ENCODE measurements around the gene DNAL1.

The DNAL1 gene

DNA sequence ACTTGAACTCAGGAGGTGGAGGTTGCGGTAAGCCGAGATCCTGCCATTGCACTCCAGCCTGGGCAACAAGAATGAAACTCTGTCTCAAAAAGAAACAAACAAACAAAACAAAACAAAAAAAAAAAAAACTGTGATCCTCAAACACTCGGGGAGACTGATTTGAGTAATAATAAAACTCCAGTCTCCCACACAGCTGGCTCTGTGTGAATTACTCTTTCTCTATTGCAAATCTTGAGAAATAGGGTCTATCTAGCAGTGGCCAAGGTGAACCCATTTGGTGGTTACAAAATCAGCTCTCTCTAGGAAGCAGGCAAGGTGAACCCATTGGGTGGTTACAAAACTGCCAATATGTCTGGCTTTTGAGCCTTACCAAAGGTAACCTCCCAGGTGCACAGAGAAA, 38.5 kb upstream of the DNAL1 start:
- H3K4me1 ChIP-seq (ENCODE audit: insufficient read depth, low read length, severe bottlenecking) = no peaks in the 10 kb centered on the region

GRCh38 chr14:73607241-73607640, 37.5 kb upstream of the DNAL1 start:
- Histone ChIP-seq H3F3A (ENCODE audit: insufficient read depth, low read length) (no peaks in the 10 kb centered on the region), H3K79me2 (ENCODE audit: insufficient read depth, low read length) (no peaks in the 10 kb centered on the region), H3K36me3 (ENCODE audit: insufficient read depth, low read length) (no peaks in the 10 kb centered on the region; the same call in 1 of the 2 replicates), H3K9ac (ENCODE audit: low read length) (no peak overlapping the region), H3K27me3 (ENCODE audit: insufficient read depth, low read length) (peaks cover 22% of the 10 kb centered on the region; the same call in 1 of the 2 replicates), H2AFZ (ENCODE audit: low read length) (no peak overlapping the region), H3K27ac (ENCODE audit: low read depth, low read length, poor library complexity, severe bottlenecking) (no peak overlapping the region), H3K4me1 (ENCODE audit: insufficient read depth, low read length, severe bottlenecking) (peaks cover 2% of the 10 kb centered on the region), H3K4me2 (ENCODE audit: low read length) (no peak overlapping the region), H4K20me1 (ENCODE audit: insufficient read depth, low read length) (no peaks in the 10 kb centered on the region), H3K9me3 (ENCODE audit: low read length) (peaks cover 7% of the 10 kb centered on the region; the same call in 1 of the 2 replicates), H3K9me2 (ENCODE audit: low read depth, low read length) (no peaks in the 10 kb centered on the region), H3K4me3 (ENCODE audit: low read depth, low read length, poor library complexity, severe bottlenecking) (no peak overlapping the region)
- TF ChIP-seq CTCF (IDR thresholded peaks at IDR 0.05; ENCODE audit: low read length) (no peak), EZH2 (IDR thresholded peaks at IDR 0.05; ENCODE audit: borderline replicate concordance, low read length) (no peak)

More for the DNA sequence above, 38.5 kb upstream of the DNAL1 start:
- TF ChIP-seq EZH2 (IDR thresholded peaks at IDR 0.05; ENCODE audit: borderline replicate concordance, low read length) = no peak
- TF ChIP-seq CTCF (IDR thresholded peaks at IDR 0.05; ENCODE audit: low read length) = no peak
- Histone ChIP-seq H3K9ac (ENCODE audit: low read length) (no peak overlapping the region), H3F3A (ENCODE audit: insufficient read depth, low read length) (no peaks in the 10 kb centered on the region), H3K9me3 (ENCODE audit: low read length) (peaks cover 7% of the 10 kb centered on the region; the same call in 1 of the 2 replicates), H3K27me3 (ENCODE audit: insufficient read depth, low read length) (peaks cover 17% of the 10 kb centered on the region; the same call in 1 of the 2 replicates), H3K4me3 (ENCODE audit: low read depth, low read length, poor library complexity, severe bottlenecking) (no peak overlapping the region), H3K9me2 (ENCODE audit: low read depth, low read length) (no peaks in the 10 kb centered on the region), H3K36me3 (ENCODE audit: insufficient read depth, low read length) (no peaks in the 10 kb centered on the region; the same call in 1 of the 2 replicates), H3K27ac (ENCODE audit: low read depth, low read length, poor library complexity, severe bottlenecking) (no peak overlapping the region), H4K20me1 (ENCODE audit: insufficient read depth, low read length) (no peaks in the 10 kb centered on the region), H3K4me2 (ENCODE audit: low read length) (no peak overlapping the region), H3K79me2 (ENCODE audit: insufficient read depth, low read length) (no peaks in the 10 kb centered on the region), H2AFZ (ENCODE audit: low read length) (no peak overlapping the region)

GRCh38 chr14:73610687-73611086, 34.1 kb upstream of the DNAL1 start:
- TF ChIP-seq EZH2 (IDR thresholded peaks at IDR 0.05; ENCODE audit: borderline replicate concordance, low read length) (no peak), CTCF (IDR thresholded peaks at IDR 0.05; ENCODE audit: low read length) (no peak)
- Histone ChIP-seq H3K36me3 (ENCODE audit: insufficient read depth, low read length) (no peaks in the 10 kb centered on the region; the same call in 1 of the 2 replicates), H4K20me1 (ENCODE audit: insufficient read depth, low read length) (no peaks in the 10 kb centered on the region), H3K79me2 (ENCODE audit: insufficient read depth, low read length) (no peaks in the 10 kb centered on the region), H3K9me3 (ENCODE audit: low read length) (0 out of 2 replicates have a peak, but pooled peaks cover 3% of the 10 kb centered on the region), H3K9me2 (ENCODE audit: low read depth, low read length) (no peaks in the 10 kb centered on the region), H2AFZ (ENCODE audit: low read length) (no peak overlapping the region), H3K4me2 (ENCODE audit: low read length) (no peak overlapping the region), H3K4me1 (ENCODE audit: insufficient read depth, low read length, severe bottlenecking) (peaks cover 10% of the 10 kb centered on the region), H3K9ac (ENCODE audit: low read length) (no peak overlapping the region), H3K4me3 (ENCODE audit: low read depth, low read length, poor library complexity, severe bottlenecking) (no peak overlapping the region), H3K27me3 (ENCODE audit: insufficient read depth, low read length) (peaks cover 22% of the 10 kb centered on the region; the same call in 1 of the 2 replicates), H3K27ac (ENCODE audit: low read depth, low read length, poor library complexity, severe bottlenecking) (no peak overlapping the region), H3F3A (ENCODE audit: insufficient read depth, low read length) (no peaks in the 10 kb centered on the region)
